K562 (cell line): ENCODE results near the gene COL24A1.
"Not testable (repeated sequence)": the region's sequence is repeated elsewhere in the genome, so short reads cannot be mapped to it uniquely, and the experiment has no call there.

Experiments
- CREB1 ChIP-seq, 2 experiments: sonication (generic) in 1 of 2; formaldehyde crosslinking in 1 of 2; IDR thresholded peaks; 2 replicates each; pipeline versions ENCODE4 v1.6.1 to v1.8.0; 2012 to 2022; ENCODE audit warnings: inconsistent platforms in 1 of 2, mild to moderate bottlenecking in 1 of 2, missing genetic modification reagents in 1 of 2, moderate library complexity in 1 of 2
- CTCF ChIP-seq, 3 experiments: IDR thresholded peaks in 2 of 3; conservative IDR thresholded peaks in 1 of 3; 2 replicates each; pipeline ENCODE4 v1.5.1; 2011 to 2012; ENCODE audit warnings: low read length in 3 of 3, mild to moderate bottlenecking in 3 of 3, control low read depth in 2 of 3, improper control_type of control experiment in 1 of 3, inconsistent platforms in 1 of 3, low read depth in 1 of 3, mixed read lengths in 1 of 3, moderate library complexity in 1 of 3; ENCODE audit not compliant: insufficient read depth in 2 of 3
- ESRRB ChIP-seq: fragments of 250-450 bp; sonication (Bioruptor Pico); IDR thresholded peaks from 2 replicates; pipeline ENCODE4 v1.5.0; 2020; ENCODE audit warnings: mild to moderate bottlenecking, moderate library complexity, borderline replicate concordance
- FOXM1 ChIP-seq, 2 experiments: fragments of 450-650 bp in 1 of 2; sonication (generic) in 1 of 2; formaldehyde crosslinking in 1 of 2; IDR thresholded peaks; 2 replicates each; pipeline versions ENCODE4 v1.6.1 to v1.9.0; 2017 to 2022; ENCODE audit warnings: low read depth in 2 of 2, mild to moderate bottlenecking in 2 of 2, missing genetic modification reagents in 1 of 2, moderate library complexity in 1 of 2
- POLR2A ChIP-seq: fragments of 450-650 bp; conservative IDR thresholded peaks from 2 replicates; pipeline ENCODE4 v1.6.1; 2016
- PRMT5 ChIP-seq: sonication (generic); formaldehyde crosslinking; IDR thresholded peaks from 2 replicates; pipeline ENCODE4 v1.5.0; 2020; ENCODE audit warnings: missing genetic modification reagents
- RBBP5 ChIP-seq: fragments of 200-600 bp; sonication (generic); IDR thresholded peaks from 2 replicates; pipeline ENCODE4 v1.6.1; 2012; ENCODE audit warnings: borderline replicate concordance, mild to moderate bottlenecking, low read length, control low read depth, inconsistent platforms; ENCODE audit not compliant: insufficient read depth, poor library complexity, severe bottlenecking
- RBFOX2 ChIP-seq: fragments of 200-400 bp; formaldehyde crosslinking; IDR thresholded peaks from 2 replicates; pipeline ENCODE4 v1.6.1; 2017; ENCODE audit warnings: low read depth, mild to moderate bottlenecking, low read length, moderate library complexity
- RCOR1 ChIP-seq, 2 experiments: IDR thresholded peaks; 2 replicates each; pipeline ENCODE4 v1.6.1; 2012; ENCODE audit warnings: low read depth in 2 of 2, low read length in 2 of 2, borderline replicate concordance in 1 of 2, improper control_type of control experiment in 1 of 2
- RERE ChIP-seq: sonication (generic); formaldehyde crosslinking; IDR thresholded peaks from 2 replicates; pipeline ENCODE4 v1.8.0; 2023; ENCODE audit warnings: missing genetic modification reagents, mild to moderate bottlenecking, borderline replicate concordance
- TCF7L2 ChIP-seq: fragments of 150-350 bp; IDR thresholded peaks from 2 replicates; pipeline ENCODE4 v1.6.1; 2016; ENCODE audit warnings: low read depth, mild to moderate bottlenecking, low read length, moderate library complexity
- YY1 ChIP-seq, 3 experiments: IDR thresholded peaks; 2 replicates each; pipeline ENCODE4 v1.6.1; 2011; ENCODE audit warnings: low read length in 2 of 3, mild to moderate bottlenecking in 2 of 3, moderate library complexity in 2 of 3, borderline replicate concordance in 1 of 3, control low read depth in 1 of 3, low read depth in 1 of 3; ENCODE audit not compliant: insufficient read depth in 3 of 3, insufficient replicate concordance in 2 of 3, control insufficient read depth in 1 of 3, insufficient read length in 1 of 3; ENCODE audit errors: extremely low read depth in 1 of 3

- not testable (repeated sequence) for TF ChIP-seq RCOR1 (IDR thresholded peaks at IDR 0.05; ENCODE audit: borderline replicate concordance in 1 of 2, low read depth in 2 of 2, low read length in 2 of 2); RERE; FOXM1 (IDR thresholded peaks at IDR 0.05; ENCODE audit: low read depth); FOXM1 (CRISPR knock-in tag; IDR thresholded peaks at IDR 0.05; ENCODE audit: low read depth); POLR2A; RBBP5; YY1 (IDR thresholded peaks at IDR 0.05; ENCODE audit: borderline replicate concordance in 1 of 3, control insufficient read depth in 1 of 3, extremely low read depth in 1 of 3, insufficient read depth in 3 of 3, insufficient read length in 1 of 3, insufficient replicate concordance in 2 of 3, low read depth in 1 of 3, low read length in 2 of 3); ESRRB (CRISPR knock-in tag); RBFOX2; CTCF (IDR thresholded peaks at IDR 0.05 in 2 of 3, conservative IDR thresholded peaks at IDR 0.05 in 1 of 3; ENCODE audit: insufficient read depth in 2 of 3, low read depth in 1 of 3, low read length in 3 of 3); PRMT5 (CRISPR knock-in tag); CREB1 (IDR thresholded peaks at IDR 0.05); CREB1 (CRISPR knock-in tag; IDR thresholded peaks at IDR 0.05); TCF7L2
These were observed 45.0 kb downstream of the COL24A1 start for GRCh38 chr1:86111590-86111989.
